DOHH2 (cell line): Measurements from ENCODE around the gene SCGB1C2.

Experiments
- H3F3A ChIP-seq: fragments of 200-600 bp; sonication (generic), shearing (Covaris generic); 2 replicates; pipeline ENCODE4 v1.6.0; 2016; ENCODE audit warnings: antibody characterized with exemption, mild to moderate bottlenecking; ENCODE audit not compliant: control insufficient read depth, insufficient read depth
- H3K27ac ChIP-seq: fragments of 200-600 bp; sonication (generic); 2 replicates; pipeline ENCODE4 v1.5.1; 2014; ENCODE audit warnings: low read depth, mild to moderate bottlenecking, low read length, moderate library complexity
- H3K27me3 ChIP-seq: fragments of 200-600 bp; sonication (generic); 2 replicates; pipeline ENCODE4 v1.6.1; 2014; ENCODE audit warnings: mild to moderate bottlenecking, low read length, mixed read lengths; ENCODE audit not compliant: control insufficient read depth
- H3K36me3 ChIP-seq: fragments of 200-600 bp; sonication (generic); 2 replicates; pipeline ENCODE4 v1.6.1; 2014; ENCODE audit warnings: mild to moderate bottlenecking, low read length, moderate library complexity, mixed read lengths; ENCODE audit not compliant: control insufficient read depth
- H3K4me1 ChIP-seq: fragments of 200-600 bp; sonication (generic); 2 replicates; pipeline ENCODE4 v1.6.1; 2014; ENCODE audit warnings: mild to moderate bottlenecking, low read length, mixed read lengths; ENCODE audit not compliant: control insufficient read depth
- H3K4me2 ChIP-seq: fragments of 200-600 bp; sonication (generic); 2 replicates; pipeline ENCODE4 v1.6.0; 2014; ENCODE audit warnings: mild to moderate bottlenecking, low read length, moderate library complexity
- H3K4me3 ChIP-seq: fragments of 200-600 bp; sonication (generic); 2 replicates; pipeline ENCODE4 v1.5.1; 2014; ENCODE audit warnings: mild to moderate bottlenecking, low read length, mixed read lengths
- H3K79me2 ChIP-seq: fragments of 200-600 bp; sonication (generic); 2 replicates; pipeline ENCODE4 v1.6.1; 2014; ENCODE audit warnings: mild to moderate bottlenecking, low read length, mixed read lengths; ENCODE audit not compliant: control insufficient read depth
- H3K9me2 ChIP-seq: fragments of 200-600 bp; sonication (generic); replicated peaks from 2 replicates; pipeline ENCODE4 v1.6.1; 2014; ENCODE audit warnings: mild to moderate bottlenecking, low read length, mixed read lengths; ENCODE audit not compliant: control insufficient read depth
- H3K9me3 ChIP-seq: fragments of 200-600 bp; sonication (generic); 2 replicates; pipeline ENCODE4 v1.6.1; 2014; ENCODE audit warnings: antibody characterized with exemption, low read length, mixed read lengths; ENCODE audit not compliant: control insufficient read depth, insufficient read depth
- H4K20me1 ChIP-seq: fragments of 200-600 bp; sonication (generic); 2 replicates; pipeline ENCODE4 v1.6.0; 2014; ENCODE audit warnings: low read depth, mild to moderate bottlenecking, antibody characterized with exemption, low read length, moderate library complexity; ENCODE audit not compliant: control insufficient read depth, insufficient read depth
- EZH2phosphoT487 ChIP-seq: fragments of 200-600 bp; sonication (generic); IDR thresholded peaks from 2 replicates; pipeline ENCODE4 v1.6.1; 2017; ENCODE audit warnings: borderline replicate concordance, mild to moderate bottlenecking, antibody characterized with exemption, low read length, moderate library complexity, mixed read lengths
- TF ChIP-seq, protein P1 (sequence below): fragments of 200-600 bp; sonication (generic); IDR thresholded peaks from one replicate; pipeline ENCODE4 v1.5.1; 2014; ENCODE audit warnings: antibody characterized with exemption, mild to moderate bottlenecking, low read depth, low read length; ENCODE audit not compliant: poor library complexity, severe bottlenecking

The SCGB1C2 gene

DNA sequence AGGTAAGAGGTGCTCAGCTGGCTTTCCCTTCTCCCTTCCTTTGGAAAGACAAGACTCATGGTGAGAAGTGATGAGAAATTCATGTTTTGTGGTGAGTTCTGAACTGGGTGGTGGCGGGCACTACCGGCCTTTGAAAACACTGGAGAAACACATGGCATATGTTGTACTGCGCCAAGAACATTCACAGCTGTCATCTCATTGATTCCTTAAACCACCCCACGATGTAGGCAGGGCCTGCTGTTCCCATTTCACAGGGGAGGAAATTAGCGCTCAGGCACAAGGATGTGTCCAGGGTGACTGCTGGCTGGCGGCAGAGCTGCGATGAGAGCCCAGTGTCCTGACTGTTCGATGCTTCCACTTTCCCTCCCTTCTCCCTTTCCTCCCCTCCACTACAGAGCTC, 45.7 kb downstream of the SCGB1C2 start:
- Histone ChIP-seq H3K27ac (no peak overlapping the region), H3K27me3 (no peaks in the 10 kb centered on the region)

DNA sequence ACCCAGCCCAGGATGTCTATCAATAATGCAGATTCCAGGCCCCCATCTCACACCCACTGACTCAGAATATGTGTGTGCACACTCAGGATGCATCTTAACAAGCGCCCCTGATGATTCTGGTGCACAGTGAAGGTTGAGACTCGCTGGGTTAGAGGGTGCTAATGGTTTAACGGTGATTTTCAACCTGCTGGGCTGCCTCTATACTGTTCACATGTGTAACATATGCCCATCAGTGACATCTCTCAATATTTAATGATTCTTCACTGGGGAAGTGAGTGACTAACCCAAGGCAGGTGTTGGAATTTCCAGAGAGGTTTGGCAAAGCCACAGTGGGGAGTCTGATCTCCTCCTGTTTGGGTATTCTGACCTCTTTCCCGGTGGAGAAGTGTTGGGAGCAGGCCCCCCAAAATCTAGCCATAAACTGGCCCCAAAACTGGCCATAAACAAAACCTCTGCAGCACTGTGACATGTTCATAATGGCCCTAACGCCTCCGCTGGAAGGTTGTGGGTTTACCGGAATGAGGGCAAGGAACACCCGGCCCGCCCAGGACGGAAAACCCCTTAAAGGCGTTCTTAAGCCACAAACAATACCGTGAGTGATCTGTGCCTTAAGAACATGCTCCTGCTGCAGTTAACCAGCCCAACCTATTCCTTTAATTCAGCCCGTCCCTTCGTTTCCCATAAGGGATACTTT, 48.2 kb downstream of the SCGB1C2 start:
- no peaks in the 10 kb centered on the region for H4K20me1 ChIP-seq
- no peaks in the 10 kb centered on the region for H3K36me3 ChIP-seq
- no peaks in the 10 kb centered on the region for H3K4me1 ChIP-seq
- H3K27ac ChIP-seq: no peak overlapping the region
- TF ChIP-seq, protein P1, sequence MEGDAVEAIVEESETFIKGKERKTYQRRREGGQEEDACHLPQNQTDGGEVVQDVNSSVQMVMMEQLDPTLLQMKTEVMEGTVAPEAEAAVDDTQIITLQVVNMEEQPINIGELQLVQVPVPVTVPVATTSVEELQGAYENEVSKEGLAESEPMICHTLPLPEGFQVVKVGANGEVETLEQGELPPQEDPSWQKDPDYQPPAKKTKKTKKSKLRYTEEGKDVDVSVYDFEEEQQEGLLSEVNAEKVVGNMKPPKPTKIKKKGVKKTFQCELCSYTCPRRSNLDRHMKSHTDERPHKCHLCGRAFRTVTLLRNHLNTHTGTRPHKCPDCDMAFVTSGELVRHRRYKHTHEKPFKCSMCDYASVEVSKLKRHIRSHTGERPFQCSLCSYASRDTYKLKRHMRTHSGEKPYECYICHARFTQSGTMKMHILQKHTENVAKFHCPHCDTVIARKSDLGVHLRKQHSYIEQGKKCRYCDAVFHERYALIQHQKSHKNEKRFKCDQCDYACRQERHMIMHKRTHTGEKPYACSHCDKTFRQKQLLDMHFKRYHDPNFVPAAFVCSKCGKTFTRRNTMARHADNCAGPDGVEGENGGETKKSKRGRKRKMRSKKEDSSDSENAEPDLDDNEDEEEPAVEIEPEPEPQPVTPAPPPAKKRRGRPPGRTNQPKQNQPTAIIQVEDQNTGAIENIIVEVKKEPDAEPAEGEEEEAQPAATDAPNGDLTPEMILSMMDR: no peak
- H3K9me3 ChIP-seq: no peaks in the 10 kb centered on the region
- H3K27me3 ChIP-seq: no peaks in the 10 kb centered on the region
- H3K79me2 ChIP-seq: no peaks in the 10 kb centered on the region
- H3F3A ChIP-seq: no peaks in the 10 kb centered on the region
- H3K4me3 ChIP-seq: no peak overlapping the region
- no peaks in the 10 kb centered on the region for H3K9me2 ChIP-seq
- H3K4me2 ChIP-seq: no peak overlapping the region

More for the DNA sequence above, 45.7 kb downstream of the SCGB1C2 start:
- Histone ChIP-seq H3K4me3 (no peak overlapping the region), H3K9me3 (no peaks in the 10 kb centered on the region), H3K36me3 (no peaks in the 10 kb centered on the region), H3K79me2 (no peaks in the 10 kb centered on the region), H3K4me2 (no peak overlapping the region), H3F3A (no peaks in the 10 kb centered on the region), H3K9me2 (no peaks in the 10 kb centered on the region), H4K20me1 (no peaks in the 10 kb centered on the region), H3K4me1 (no peaks in the 10 kb centered on the region)
- TF ChIP-seq, protein P1: no peak
- TF ChIP-seq EZH2phosphoT487: no peak

DNA sequence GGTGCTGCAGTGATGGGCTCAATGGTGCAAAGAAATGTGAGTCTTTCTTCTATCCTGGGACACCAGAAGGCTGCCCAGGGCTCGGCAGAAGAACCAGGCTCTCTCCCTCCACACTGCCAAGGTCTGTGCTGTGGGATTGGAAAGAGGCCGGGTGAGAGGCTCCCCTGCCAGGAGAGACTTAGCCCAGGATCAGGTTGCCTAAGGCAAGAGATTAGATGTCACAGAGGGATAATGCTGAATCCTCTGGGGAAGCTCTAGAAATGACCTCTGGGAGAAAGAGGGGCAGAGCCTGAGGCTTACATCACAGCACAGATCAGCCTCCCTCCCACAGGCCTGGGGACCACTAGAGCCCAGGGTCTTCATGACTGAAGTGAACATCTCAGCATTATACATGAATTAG, 49.8 kb downstream of the SCGB1C2 start:
- Histone ChIP-seq H3K27ac (no peak overlapping the region), H3K9me3 (no peaks in the 10 kb centered on the region), H3K4me1 (no peaks in the 10 kb centered on the region), H3K4me2 (no peak overlapping the region), H3K79me2 (no peaks in the 10 kb centered on the region), H3K36me3 (no peaks in the 10 kb centered on the region), H3F3A (no peaks in the 10 kb centered on the region), H3K27me3 (no peaks in the 10 kb centered on the region), H4K20me1 (no peaks in the 10 kb centered on the region), H3K4me3 (no peak overlapping the region), H3K9me2 (no peaks in the 10 kb centered on the region)
- TF ChIP-seq EZH2phosphoT487: no peak
- TF ChIP-seq, protein P1: no peak
